ENCODE results near the gene RO60. TPM values are rescaled to one million over a fixed set of nuclear protein-coding genes. Genes with fewer than 3 reads are reported as not detected.
A peak's percentile ranks its signal among the peaks of the same experiment; 100 is the strongest.

Gene RO60
- total RNA-seq, 6 experiments from 2014 or later = 21.3 to 35.9 (median 25.5) TPM

- peak; percentile 25 to 29 (median 26) for ATAC-seq
- intact Hi-C loops (cut with DNase I) = no loop called here
These were observed 707 bp upstream of the RO60 start for GRCh38 chr1:193058529-193059281.

GRCh38 chr1:193060115-193060403 is 647 bp downstream of the RO60 start:
- no peaks in the 10 kb centered on the region for H3K9me3 ChIP-seq
- ATAC-seq (no peak), DNase-seq (no peak)
- 0% methylated on average over 9 of the region's 9 CpGs for WGBS (ENCODE audit: insufficient coverage, low coverage, low lambda C conversion rate, missing lambda C conversion rate)
- no peaks in the 10 kb centered on the region for H3K36me3 ChIP-seq
- no peak for TF ChIP-seq CTCF (IDR thresholded peaks at IDR 0.05)
- no peak for TF ChIP-seq POLR2A (IDR thresholded peaks at IDR 0.05)
- peaks cover 0 to 26% (median 12%) of the 10 kb centered on the region in 4 donors for H3K4me1 ChIP-seq
- no peaks in the 10 kb centered on the region for H3K27me3 ChIP-seq
- H3K4me3 ChIP-seq = peak overlapping the region; percentile 75 to 87 (median 85)
- intact Hi-C loops (cut with DNase I) = no loop called here
- H3K27ac ChIP-seq = peak overlapping the region; percentile 86 to 91 (median 91)

More at GRCh38 chr1:193058529-193059281, 707 bp upstream of the RO60 start:
- Histone ChIP-seq H3K4me3 (peak overlapping the region; percentile 75 to 87 (median 85)), H3K36me3 (no peaks in the 10 kb centered on the region), H3K4me1 (peaks cover 0 to 26% (median 12%) of the 10 kb centered on the region in 4 donors), H3K9me3 (no peaks in the 10 kb centered on the region), H3K27ac (peak overlapping the region; percentile 86 to 91 (median 91)), H3K27me3 (no peaks in the 10 kb centered on the region)
- no peak for TF ChIP-seq POLR2A (IDR thresholded peaks at IDR 0.05)
- no peak for TF ChIP-seq CTCF (IDR thresholded peaks at IDR 0.05)
- 0% methylated on average over 1 of the region's 37 CpGs for WGBS (ENCODE audit: insufficient coverage, low coverage, low lambda C conversion rate, missing lambda C conversion rate)
- DNase-seq = peak in 2 of 3 donors; percentile 36 to 59

GRCh38 chr1:193060406-193060805 is 994 bp downstream of the RO60 start:
- no peak for ATAC-seq

GRCh38 chr1:193060938-193061337 is 1.5 kb downstream of the RO60 start:
- no peak for TF ChIP-seq POLR2A (IDR thresholded peaks at IDR 0.05)
- no peak for TF ChIP-seq CTCF (IDR thresholded peaks at IDR 0.05)
- Histone ChIP-seq H3K9me3 (no peaks in the 10 kb centered on the region), H3K27ac (no peak overlapping the region), H3K4me1 (peaks cover 0 to 26% (median 12%) of the 10 kb centered on the region in 4 donors), H3K27me3 (no peaks in the 10 kb centered on the region), H3K36me3 (no peaks in the 10 kb centered on the region), H3K4me3 (no peak overlapping the region)
- 3% methylated on average over 2 of the region's 2 CpGs for WGBS (ENCODE audit: insufficient coverage, low coverage, low lambda C conversion rate, missing lambda C conversion rate)
- no peak for DNase-seq
- intact Hi-C loops (cut with DNase I) = no loop called here
- no peak for ATAC-seq

More at GRCh38 chr1:193060406-193060805, 994 bp downstream of the RO60 start:
- Histone ChIP-seq H3K9me3 (no peaks in the 10 kb centered on the region), H3K4me3 (peak overlapping the region; percentile 75 to 87 (median 85)), H3K27ac (peak overlapping the region; percentile 86 to 91 (median 91)), H3K4me1 (peaks cover 0 to 26% (median 12%) of the 10 kb centered on the region in 4 donors), H3K27me3 (no peaks in the 10 kb centered on the region), H3K36me3 (no peaks in the 10 kb centered on the region)
- DNase-seq = no peak
- WGBS (ENCODE audit: insufficient coverage, low coverage, low lambda C conversion rate, missing lambda C conversion rate) = 14% methylated on average over 4 of the region's 4 CpGs
- TF ChIP-seq CTCF (IDR thresholded peaks at IDR 0.05) (no peak), POLR2A (IDR thresholded peaks at IDR 0.05) (no peak)
- intact Hi-C loops (cut with DNase I) = no loop called here
